Effector CD8-positive, alpha-beta T cell (primary cell): ENCODE data around the gene MB.
A peak's percentile ranks its signal among the peaks of the same experiment; 100 is the strongest.

Experiments
- DNase-seq: peaks from one replicate; lab custom pipeline; 2025; lab: John Stamatoyannopoulos, UW

Gene MB

GRCh38 chr22:35597692-35598395 lies 19.3 kb downstream of the MB start:
- DNase-seq: no peak

GRCh38 chr22:35596821-35597220 lies 20.3 kb downstream of the MB start:
- no peak for DNase-seq

GRCh38 chr22:35594686-35595085 lies 22.4 kb downstream of the MB start:
- DNase-seq: no peak

GRCh38 chr22:35593891-35594470 lies 23.1 kb downstream of the MB start:
- no peak for DNase-seq

- DNase-seq: no peak
Observed at GRCh38 chr22:35593071-35593890, 23.8 kb downstream of the MB start.

- no peak for DNase-seq
Observed at GRCh38 chr22:35592418-35592967, 24.6 kb downstream of the MB start.

GRCh38 chr22:35591714-35592417 lies 25.3 kb downstream of the MB start:
- DNase-seq: no peak

- DNase-seq: no peak
Observed at GRCh38 chr22:35590634-35591295, 26.4 kb downstream of the MB start.

- DNase-seq: no peak
Observed at GRCh38 chr22:35589756-35590093, 27.4 kb downstream of the MB start.

GRCh38 chr22:35589071-35589755 lies 27.9 kb downstream of the MB start:
- DNase-seq: no peak

- DNase-seq: no peak
Observed at GRCh38 chr22:35587896-35588295, 29.2 kb downstream of the MB start.

GRCh38 chr22:35587447-35587870 lies 29.7 kb downstream of the MB start:
- no peak for DNase-seq

GRCh38 chr22:35586771-35587170 lies 30.4 kb downstream of the MB start:
- DNase-seq: no peak

- DNase-seq: peak; percentile 18
Observed at GRCh38 chr22:35582861-35583670, 34.1 kb downstream of the MB start.

- no peak for DNase-seq
Observed at GRCh38 chr22:35582218-35582860, 34.8 kb downstream of the MB start.

GRCh38 chr22:35581023-35581413 lies 36.1 kb downstream of the MB start:
- DNase-seq: no peak

- no peak for DNase-seq
Observed at GRCh38 chr22:35580351-35581022, 36.6 kb downstream of the MB start.

- no peak for DNase-seq
Observed at GRCh38 chr22:35578836-35579575, 38.1 kb downstream of the MB start.
